ENCODE measurements around the gene TTLL5. TPM values are rescaled to one million over a fixed set of nuclear protein-coding genes. Genes with fewer than 3 reads are reported as not detected.

TTLL5 gene
- total and polyA plus RNA-seq, 9 of the 15 experiments (the other 6 are each of a cell fraction or from before 2014, with no cell fraction given), result 4.1 to 18.9 (median 12.6) TPM

DNA sequence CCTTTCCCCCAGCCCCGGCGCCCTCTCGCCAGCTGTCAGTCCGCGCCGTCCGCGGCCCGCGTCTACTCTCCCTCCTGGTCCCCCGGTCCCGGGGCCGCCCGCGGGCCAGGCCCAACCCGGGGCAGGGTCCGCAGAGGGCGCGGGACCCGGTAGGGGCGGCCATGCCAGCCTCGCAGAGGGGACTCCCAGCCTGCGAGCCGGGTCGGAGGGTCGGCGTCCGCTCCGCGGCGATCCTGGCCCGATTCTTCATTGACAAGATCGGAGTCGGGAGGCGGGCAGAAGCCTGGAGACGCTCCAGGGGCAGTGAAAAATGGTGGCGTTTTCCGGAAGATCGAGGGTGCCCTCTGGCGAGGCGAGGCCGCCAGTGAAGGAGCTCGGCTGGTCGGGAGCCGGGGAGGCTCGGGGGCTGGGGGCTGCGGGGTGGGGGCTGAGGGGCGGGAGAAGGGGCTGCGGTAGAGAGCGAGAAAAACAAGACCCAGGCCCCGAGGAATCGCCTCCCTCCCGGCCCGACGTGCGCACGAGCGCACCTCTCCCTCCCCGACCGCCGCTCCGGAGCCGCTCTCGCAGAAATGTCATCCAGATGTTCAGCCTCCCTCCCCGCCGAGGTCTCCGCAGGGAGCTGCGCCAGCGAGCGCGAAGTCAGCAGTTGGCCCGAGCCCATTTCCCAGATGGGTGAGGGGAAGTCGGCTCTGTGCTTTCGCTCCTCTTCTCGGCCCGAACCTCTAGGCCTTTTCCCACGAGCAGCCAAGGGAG is 321.4 kb downstream of the TTLL5 start (continued):
- TF ChIP-seq, protein P1, sequence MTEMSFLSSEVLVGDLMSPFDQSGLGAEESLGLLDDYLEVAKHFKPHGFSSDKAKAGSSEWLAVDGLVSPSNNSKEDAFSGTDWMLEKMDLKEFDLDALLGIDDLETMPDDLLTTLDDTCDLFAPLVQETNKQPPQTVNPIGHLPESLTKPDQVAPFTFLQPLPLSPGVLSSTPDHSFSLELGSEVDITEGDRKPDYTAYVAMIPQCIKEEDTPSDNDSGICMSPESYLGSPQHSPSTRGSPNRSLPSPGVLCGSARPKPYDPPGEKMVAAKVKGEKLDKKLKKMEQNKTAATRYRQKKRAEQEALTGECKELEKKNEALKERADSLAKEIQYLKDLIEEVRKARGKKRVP (CRISPR knock-in tag; IDR thresholded peaks at IDR 0.05), result no peak
- TF ChIP-seq PATZ1 (CRISPR knock-in tag; IDR thresholded peaks at IDR 0.05; ENCODE audit: borderline replicate concordance), result no peak
- TF ChIP-seq FOSL1 (tag; conservative IDR thresholded peaks at IDR 0.05), result no peak
- TF ChIP-seq, protein P2, sequence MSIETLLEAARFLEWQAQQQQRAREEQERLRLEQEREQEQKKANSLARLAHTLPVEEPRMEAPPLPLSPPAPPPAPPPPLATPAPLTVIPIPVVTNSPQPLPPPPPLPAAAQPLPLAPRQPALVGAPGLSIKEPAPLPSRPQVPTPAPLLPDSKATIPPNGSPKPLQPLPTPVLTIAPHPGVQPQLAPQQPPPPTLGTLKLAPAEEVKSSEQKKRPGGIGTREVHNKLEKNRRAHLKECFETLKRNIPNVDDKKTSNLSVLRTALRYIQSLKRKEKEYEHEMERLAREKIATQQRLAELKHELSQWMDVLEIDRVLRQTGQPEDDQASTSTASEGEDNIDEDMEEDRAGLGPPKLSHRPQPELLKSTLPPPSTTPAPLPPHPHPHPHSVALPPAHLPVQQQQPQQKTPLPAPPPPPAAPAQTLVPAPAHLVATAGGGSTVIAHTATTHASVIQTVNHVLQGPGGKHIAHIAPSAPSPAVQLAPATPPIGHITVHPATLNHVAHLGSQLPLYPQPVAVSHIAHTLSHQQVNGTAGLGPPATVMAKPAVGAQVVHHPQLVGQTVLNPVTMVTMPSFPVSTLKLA (conservative IDR thresholded peaks at IDR 0.05), result 0 out of 4 replicates have a peak, but pooled peaks of 1 of the 2 experiments have one; percentile 37
- TF ChIP-seq ZNF717 (CRISPR knock-in tag; IDR thresholded peaks at IDR 0.05), result no peak
- no peak for TF ChIP-seq GABPB1 (CRISPR knock-in tag; IDR thresholded peaks at IDR 0.05)
- TF ChIP-seq ZNF696 (CRISPR knock-in tag; conservative IDR thresholded peaks at IDR 0.05), result no peak
- TF ChIP-seq, protein P3, sequence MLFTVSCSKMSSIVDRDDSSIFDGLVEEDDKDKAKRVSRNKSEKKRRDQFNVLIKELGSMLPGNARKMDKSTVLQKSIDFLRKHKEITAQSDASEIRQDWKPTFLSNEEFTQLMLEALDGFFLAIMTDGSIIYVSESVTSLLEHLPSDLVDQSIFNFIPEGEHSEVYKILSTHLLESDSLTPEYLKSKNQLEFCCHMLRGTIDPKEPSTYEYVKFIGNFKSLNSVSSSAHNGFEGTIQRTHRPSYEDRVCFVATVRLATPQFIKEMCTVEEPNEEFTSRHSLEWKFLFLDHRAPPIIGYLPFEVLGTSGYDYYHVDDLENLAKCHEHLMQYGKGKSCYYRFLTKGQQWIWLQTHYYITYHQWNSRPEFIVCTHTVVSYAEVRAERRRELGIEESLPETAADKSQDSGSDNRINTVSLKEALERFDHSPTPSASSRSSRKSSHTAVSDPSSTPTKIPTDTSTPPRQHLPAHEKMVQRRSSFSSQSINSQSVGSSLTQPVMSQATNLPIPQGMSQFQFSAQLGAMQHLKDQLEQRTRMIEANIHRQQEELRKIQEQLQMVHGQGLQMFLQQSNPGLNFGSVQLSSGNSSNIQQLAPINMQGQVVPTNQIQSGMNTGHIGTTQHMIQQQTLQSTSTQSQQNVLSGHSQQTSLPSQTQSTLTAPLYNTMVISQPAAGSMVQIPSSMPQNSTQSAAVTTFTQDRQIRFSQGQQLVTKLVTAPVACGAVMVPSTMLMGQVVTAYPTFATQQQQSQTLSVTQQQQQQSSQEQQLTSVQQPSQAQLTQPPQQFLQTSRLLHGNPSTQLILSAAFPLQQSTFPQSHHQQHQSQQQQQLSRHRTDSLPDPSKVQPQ (CRISPR knock-in tag; IDR thresholded peaks at IDR 0.05; ENCODE audit: borderline replicate concordance), result no peak
- TF ChIP-seq HLTF (IDR thresholded peaks at IDR 0.05), result no peak
- TF ChIP-seq GTF2E2 (tag; IDR thresholded peaks at IDR 0.05), result no peak
- no peak for TF ChIP-seq NCOA4 (IDR thresholded peaks at IDR 0.05; ENCODE audit: partially characterized antibody)
- TF ChIP-seq CCAR2 (IDR thresholded peaks at IDR 0.05; ENCODE audit: low read depth, low read length), result no peak
- TF ChIP-seq FOXK1 (CRISPR knock-in tag; IDR thresholded peaks at IDR 0.05; ENCODE audit: borderline replicate concordance), result no peak
- no peak for TF ChIP-seq BRD4 (IDR thresholded peaks at IDR 0.05)
- TF ChIP-seq MAFG (tag; conservative IDR thresholded peaks at IDR 0.05), result no peak
- TF ChIP-seq ZMIZ1 (IDR thresholded peaks at IDR 0.05; ENCODE audit: low read depth in 2 of 2, low read length in 2 of 2), result no peak
- TF ChIP-seq TSC22D4 (tag; IDR thresholded peaks at IDR 0.05), result no peak
